GM18519 (cell line): Measurements from ENCODE around the gene GPC5.
"Not testable (repeated sequence)": the region's sequence is repeated elsewhere in the genome, so short reads cannot be mapped to it uniquely, and the experiment has no call there.

ENCODE experiments used
- ATAC-seq: cut with Tn5 transposase; IDR thresholded peaks from one replicate; pipeline ENCODE4 v1.9.1; 2021; ENCODE audit warnings: mild to moderate bottlenecking, moderate library complexity; ENCODE audit not compliant: unreplicated experiment, low FRiP score

Gene GPC5

GRCh38 chr13:92656648-92657047, 1258.2 kb downstream of the GPC5 start:
- no peak for ATAC-seq

GRCh38 chr13:92657565-92657964, 1259.1 kb downstream of the GPC5 start:
- no peak for ATAC-seq

GRCh38 chr13:92658293-92658692, 1259.9 kb downstream of the GPC5 start:
- no peak for ATAC-seq

DNA sequence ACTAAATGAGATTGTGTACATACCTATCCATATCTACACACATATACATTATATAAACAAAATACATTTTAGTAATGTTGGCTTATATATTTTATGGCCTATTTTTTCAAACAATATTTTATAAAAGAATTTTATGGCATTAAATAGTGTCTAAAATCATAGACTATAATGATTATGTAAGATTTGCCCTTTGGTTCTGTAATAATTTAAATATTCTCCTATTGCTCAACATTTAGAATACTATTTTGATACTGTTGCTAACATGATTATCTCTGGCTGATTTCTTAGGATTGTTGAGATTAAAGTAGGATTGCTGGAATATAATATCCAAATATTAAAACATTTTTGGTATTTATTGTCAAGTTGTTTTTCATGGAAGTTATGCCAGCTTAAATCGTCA, 1263.0 kb downstream of the GPC5 start:
- no peak for ATAC-seq

GRCh38 chr13:92668157-92668556, 1269.7 kb downstream of the GPC5 start:
- no peak for ATAC-seq

DNA sequence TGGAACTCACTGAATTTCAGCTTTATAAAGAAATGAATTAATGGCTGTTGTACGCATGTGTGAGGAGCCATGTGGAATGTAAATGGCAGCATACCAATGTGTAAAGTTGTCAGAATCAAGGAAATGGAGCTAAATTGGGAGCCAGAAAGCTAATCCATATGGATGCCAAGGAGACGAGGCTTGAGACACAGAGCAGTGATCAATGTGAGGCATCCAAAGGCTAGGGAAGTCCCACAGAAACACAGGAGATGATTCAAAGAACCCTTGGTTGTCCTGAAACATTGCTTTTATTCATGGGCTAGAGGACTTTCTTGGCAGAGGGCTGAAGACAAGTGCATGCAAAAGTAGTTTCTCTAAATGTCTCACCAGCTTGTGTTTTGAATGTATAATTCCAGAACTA, 1271.7 kb downstream of the GPC5 start:
- no peak for ATAC-seq

DNA sequence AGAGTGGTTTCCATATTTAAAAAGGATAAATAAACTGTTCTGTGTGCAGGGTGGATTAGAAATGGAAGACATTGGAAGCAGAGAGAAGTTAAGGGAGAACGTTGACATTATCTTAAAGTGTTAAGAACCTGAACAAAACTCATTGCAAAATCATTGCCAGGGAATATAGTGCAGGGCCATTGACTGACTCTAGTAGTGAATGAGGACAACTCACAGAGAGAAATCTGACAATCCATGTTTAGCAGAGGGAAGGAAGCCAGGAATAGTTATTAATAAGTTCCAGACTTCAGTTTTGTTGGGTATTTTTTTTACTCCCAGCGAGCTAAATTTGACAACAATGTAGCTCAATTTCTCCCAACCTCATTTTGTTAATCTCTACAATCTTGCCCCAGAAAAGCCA, 1273.4 kb downstream of the GPC5 start:
- no peak for ATAC-seq

DNA sequence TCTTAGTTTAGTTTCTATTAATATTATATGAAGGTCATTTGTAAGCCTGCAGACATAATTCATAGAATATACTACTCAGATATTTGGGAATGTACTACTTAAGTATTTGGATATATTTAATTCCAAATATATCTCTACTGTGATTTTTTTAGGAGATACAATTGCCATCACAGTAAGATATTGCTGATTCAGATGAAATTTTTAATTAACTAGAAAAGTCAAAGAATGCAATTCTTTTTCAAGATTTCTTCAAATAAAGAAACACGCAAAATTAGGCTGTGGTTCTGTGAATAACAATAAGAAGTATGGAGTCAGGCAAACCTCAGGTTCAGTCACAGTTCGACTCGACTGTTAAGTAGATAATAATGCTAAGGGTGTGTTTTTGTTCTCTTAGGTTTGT, 1277.8 kb downstream of the GPC5 start:
- ATAC-seq: no peak

DNA sequence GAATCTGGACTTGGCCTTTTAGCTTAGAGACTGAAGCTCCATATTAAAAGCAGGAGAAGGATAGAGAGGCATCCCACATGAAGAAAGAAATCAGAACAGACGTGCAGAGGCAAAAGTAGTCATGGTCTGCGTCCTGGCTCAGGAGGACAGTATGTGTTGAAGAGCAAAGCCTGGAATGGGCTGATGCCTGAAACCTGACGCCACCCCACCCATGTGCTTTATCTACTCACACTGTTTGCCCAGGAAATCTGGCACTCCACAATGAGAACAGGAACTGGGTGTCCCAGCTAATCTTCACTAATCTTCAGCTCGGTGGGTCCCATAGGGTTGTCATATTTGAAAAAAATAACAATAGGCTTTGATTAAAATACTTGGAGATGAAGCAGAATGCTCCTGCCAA, 1279.2 kb downstream of the GPC5 start:
- no peak for ATAC-seq

DNA sequence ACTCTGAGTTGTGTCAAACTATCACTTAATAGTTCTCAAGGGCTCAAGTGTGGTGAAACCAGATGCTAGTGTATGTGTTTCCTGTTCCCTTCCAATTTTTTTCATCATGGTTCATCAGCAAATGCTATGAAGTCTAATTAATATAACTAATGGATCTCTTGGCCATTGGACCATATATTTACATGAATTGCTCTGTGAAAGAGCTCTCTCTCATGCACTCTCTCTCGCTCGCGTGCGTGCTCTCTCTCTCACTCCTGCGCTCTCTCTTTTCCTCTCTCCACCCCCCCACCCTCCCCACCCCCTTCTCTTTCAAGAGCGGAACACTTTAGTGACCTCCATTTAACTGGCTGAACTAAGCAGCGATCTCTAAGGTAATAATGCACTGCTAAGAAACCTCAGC, 1281.2 kb downstream of the GPC5 start:
- no peak for ATAC-seq

DNA sequence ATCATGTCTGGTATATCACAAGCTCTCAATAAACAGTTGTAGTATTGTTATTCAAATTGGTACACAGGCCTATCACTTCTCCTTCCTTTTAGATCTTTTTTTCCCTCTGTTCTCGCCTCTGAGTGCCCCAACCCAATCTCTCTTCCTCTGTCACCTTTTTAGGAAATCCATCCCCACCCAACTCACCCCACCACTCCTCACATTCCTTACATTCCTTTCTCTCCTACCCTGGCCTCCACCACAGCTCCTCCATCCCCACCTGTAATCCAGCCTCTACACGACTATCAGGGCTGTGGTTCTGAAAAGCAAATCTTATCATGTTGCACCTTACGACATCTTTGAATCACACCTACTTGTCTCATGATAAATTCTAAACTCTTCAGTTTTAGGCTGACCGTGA, 1282.8 kb downstream of the GPC5 start:
- ATAC-seq: no peak

DNA sequence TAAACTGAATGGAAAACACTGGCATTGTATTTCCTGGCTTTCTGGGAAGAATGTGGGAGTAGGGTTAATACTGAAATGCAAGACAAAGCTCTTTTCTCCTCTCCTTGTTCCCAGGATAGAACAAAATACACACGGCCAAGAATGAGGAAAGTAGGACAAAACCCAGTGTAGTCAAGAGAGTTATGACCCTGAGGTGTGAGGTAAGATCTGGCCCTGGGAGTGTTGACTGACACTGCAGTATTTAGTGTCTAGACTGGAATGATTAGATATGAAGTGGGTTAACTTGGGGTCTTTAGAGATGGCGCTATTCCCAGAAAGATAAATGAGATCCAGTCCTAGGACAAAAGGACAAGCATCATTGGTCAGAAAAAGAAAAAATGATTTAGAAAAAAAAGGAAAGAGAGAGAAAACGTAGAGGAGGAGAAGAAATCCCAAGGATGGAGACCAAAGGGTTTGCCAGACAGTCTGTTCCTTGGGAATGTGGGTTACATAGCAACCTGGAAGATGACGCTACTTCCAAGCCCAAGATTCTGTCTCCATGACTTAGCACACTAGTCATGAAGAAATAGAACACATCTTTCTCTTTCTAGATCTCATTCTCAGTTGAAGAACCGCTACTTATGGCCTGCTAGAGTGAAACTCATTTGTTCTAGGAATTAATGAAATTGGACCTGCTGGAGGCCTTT, 1284.6 kb downstream of the GPC5 start:
- no peak for ATAC-seq

GRCh38 chr13:92694047-92694446, 1295.6 kb downstream of the GPC5 start:
- ATAC-seq: no peak

DNA sequence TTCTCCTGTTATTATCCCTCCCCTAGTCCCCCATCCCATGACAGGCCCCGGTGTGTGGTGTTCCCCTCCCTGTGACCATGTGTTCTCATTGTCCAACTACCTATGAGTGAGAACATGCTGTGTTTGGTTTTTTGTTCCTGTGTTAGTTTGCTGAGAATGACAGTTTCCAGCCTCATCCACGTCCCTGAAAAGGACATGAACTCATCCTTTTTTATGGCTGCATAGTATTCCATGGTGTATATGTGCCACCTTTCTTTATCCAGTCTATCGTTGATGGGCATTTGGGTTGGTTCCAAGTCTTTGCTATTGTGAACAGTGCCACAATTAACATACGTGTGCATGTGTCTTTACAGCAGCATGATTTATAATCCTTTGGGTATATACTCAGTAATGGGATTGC, 1297.4 kb downstream of the GPC5 start:
- ATAC-seq: not testable (repeated sequence)

DNA sequence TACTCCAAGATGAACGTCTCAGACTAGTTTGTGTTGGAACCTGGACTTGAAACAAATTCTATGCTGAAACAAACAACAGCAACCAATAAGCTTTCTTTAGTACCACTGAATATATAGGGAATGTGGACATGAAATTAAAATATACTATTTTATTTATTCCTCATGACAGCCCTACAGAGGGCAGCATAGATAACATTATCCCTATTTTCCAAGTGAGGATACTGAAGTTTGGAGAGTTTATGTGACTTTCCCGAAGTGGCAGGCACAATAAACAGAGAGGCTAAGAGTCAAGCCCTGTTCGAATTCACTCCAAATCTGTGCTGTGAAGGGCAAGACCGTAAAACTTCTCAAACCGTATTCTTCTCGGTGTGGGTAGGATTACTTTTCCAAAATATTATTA, 1318.3 kb downstream of the GPC5 start:
- ATAC-seq: no peak

GRCh38 chr13:92717857-92718256, 1319.4 kb downstream of the GPC5 start:
- ATAC-seq: no peak

- ATAC-seq: no peak
Measured at GRCh38 chr13:92719868-92720267, 1321.4 kb downstream of the GPC5 start.

DNA sequence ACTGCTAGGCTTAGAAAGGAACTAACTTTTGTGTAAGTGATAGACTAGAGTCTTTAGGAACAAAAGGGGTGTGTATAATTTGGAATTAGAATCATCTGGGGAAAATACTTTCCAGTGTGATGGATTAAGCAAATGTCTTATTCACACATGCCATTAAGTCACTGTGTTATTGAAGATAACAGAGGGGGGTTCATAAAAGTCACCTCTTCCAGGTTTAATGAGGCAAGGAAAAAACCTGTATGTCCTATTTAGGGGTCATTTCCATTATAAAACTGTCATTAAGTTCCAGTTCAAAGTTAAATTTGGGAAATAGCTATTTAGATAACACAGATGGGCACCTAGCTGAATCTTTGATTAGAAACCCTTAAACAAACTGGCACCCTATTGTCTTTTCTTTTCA, 1323.2 kb downstream of the GPC5 start:
- ATAC-seq: no peak

GRCh38 chr13:92727118-92727517, 1328.7 kb downstream of the GPC5 start:
- ATAC-seq: no peak

GRCh38 chr13:92734068-92734467, 1335.6 kb downstream of the GPC5 start:
- ATAC-seq: no peak

GRCh38 chr13:92734545-92734944, 1336.1 kb downstream of the GPC5 start:
- no peak for ATAC-seq

DNA sequence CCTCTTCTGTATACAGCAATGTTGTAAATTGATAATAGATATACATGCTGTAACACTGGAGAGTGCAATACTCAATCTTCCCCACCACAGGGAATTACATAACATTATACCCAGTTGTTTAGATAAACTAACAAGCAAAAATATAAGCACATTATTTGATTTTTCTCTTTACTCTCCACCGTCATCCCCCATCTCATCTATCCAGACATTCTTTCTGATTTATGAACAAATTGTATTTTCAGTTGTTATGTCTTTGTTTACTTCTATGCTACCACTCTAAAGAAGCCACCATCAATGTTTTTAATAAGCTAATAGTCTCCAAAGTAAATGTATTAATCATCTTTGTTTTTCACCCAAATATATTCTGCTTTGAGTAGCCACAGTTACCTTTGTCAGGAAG, 1337.5 kb downstream of the GPC5 start:
- ATAC-seq: no peak

GRCh38 chr13:92739306-92739818, 1340.9 kb downstream of the GPC5 start:
- ATAC-seq: no peak
